HG03039 (cell line): ENCODE data around the gene SYT9.
A peak's percentile ranks its signal among the peaks of the same experiment; 100 is the strongest.

Source experiments
- ATAC-seq: cut with Tn5 transposase; IDR thresholded peaks from one replicate; pipeline ENCODE4 v1.9.1; 2021; ENCODE audit warnings: mild to moderate bottlenecking, moderate library complexity; ENCODE audit not compliant: unreplicated experiment

SYT9 gene

DNA sequence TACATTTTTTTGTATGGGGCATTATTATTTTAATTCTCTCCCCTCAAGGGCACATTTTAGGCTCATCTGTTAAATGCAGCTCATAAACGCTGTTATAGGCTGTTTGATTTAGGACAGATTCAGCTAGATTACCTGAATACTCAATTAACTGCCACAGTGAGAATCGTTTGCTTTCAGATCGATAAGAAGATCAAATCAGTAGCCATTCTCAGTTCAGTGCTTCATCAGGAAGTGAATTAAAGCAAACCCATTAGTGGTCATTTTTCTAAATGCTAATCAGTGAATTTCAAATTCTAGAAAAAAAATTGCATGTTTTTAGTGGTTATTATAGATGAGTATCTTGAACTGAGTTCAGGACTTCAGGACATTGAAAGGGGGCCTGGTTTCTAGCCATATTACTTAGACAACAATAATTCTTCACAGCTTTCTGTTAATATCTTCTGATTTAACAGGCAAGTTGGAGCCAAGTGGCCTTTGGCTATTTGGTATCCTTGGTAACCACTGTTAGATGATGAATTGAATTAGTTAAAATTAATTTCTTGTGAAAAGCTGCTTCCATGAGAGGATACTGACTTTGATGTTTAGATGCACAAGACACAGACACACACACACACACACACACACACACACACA is 18.6 kb downstream of the SYT9 start:
- no peak for ATAC-seq

DNA sequence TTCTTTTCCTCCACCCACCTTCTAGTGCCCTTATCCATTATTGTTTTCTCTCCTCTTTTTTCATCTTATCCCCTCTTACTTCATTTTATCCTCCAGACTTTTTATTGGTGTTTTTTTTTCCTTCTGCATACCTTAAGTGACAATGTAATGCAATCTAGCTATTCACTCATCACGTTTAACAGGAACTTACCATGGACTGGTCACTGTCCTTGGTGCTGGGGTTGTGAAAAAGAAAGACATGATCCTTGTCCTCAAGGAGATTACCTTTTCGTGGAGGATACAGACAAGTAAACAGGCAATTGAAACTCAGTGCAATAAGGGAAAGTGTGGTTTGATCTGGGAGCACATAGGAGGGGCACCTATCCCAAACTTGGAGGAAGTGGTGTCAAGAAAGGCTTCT is 20.7 kb downstream of the SYT9 start:
- no peak for ATAC-seq

DNA sequence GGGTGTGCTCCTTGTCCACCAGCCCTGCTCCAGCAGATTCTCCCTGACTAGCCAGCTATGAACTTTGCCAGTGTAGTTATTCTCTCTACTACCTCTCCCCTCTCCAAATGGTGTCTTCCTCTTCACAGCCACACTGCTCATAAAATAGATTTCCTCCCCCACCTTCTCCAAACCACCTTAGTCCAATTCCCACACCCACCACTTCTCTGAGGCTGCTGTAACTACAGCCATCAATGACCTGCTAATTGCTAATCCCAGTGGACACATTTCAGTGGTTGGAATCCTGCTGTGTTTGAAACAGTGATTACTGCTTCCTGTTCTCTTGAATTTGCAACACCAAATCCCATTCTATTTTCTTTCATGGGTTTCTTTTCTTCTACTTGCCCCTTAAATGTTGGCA is 23.4 kb downstream of the SYT9 start:
- no peak for ATAC-seq

DNA sequence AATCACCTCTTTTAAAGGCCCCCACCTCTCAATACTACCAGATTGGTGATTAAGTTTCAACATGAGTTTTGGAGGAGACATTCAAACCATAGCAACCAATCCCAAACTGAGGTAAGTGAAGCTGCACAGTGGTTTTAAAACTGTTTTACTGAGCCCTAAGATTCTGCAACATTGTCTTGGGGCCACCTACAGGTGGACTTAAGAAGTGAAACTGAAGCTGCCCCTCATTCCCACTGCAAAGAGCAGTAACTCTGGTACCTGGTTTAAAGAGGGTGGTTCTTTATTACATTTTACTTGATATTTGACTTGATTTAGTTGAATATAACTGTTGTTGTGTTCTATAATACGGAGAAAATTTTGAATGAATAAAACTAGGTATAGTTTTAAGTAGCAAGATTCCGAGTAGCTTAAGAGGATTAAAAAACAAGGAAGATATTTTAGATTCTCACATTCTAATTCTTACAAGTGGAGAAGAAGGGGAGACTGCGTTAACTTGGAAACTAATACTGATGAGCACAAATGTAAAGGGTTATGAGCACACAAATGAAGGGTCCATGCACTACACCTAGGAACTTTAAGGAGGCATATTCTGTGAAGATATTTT is 26.7 kb downstream of the SYT9 start:
- no peak for ATAC-seq

DNA sequence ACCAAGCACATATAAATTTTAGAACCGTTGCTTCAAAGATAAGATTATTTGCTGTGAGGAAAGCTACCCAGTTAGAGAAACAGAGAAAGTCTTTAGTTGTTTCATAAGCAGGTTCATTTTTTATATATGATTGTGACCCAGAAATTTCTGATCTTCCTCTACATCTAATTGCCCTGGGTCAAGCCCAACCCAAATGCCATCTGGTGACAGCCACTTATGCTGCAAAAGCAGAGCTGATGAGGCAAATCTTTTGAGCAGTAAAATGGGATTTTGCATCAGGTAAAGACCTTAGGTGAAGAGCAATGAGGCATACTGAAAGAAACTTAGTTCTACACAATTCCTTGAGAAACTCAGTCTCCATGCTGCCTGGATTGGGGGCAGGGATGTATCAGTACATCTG is 28.0 kb downstream of the SYT9 start:
- ATAC-seq = no peak

DNA sequence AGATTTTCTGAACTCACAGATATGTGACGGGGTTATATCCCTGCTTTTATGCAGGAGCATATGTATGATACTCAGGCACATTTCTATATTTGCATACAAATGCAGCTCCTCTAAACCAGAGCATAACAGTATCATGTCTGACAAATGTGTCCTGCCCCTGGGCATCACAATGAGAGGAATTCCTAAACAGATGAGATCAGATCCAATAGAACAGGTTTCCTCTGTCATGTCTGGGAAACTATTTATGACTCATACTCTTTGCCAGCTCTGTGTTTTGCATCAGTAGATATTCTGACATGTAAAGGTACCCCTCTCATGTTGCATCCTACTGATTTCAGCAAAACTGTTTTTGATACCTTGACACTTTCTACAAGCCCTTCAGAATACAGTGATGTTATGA is 29.4 kb downstream of the SYT9 start:
- ATAC-seq = no peak

DNA sequence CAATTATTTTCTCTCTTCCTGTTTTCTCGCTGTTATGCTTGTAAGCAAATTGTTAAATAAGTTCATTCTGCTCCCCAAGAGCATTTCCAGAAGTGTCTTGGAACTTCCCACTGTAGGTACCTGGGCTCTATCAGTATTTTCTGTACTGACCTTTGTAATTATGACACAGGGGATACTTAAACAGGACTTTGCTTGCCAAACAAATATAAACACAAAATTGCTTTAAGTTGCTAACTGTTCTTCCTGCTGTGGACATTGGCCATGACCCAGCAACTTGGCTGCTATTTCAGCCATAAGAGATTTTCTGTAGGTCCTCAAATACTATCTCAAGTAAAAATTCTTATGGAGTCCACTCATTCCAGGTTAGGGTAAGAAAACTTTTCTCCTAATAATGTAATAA is 30.1 kb downstream of the SYT9 start:
- no peak for ATAC-seq

DNA sequence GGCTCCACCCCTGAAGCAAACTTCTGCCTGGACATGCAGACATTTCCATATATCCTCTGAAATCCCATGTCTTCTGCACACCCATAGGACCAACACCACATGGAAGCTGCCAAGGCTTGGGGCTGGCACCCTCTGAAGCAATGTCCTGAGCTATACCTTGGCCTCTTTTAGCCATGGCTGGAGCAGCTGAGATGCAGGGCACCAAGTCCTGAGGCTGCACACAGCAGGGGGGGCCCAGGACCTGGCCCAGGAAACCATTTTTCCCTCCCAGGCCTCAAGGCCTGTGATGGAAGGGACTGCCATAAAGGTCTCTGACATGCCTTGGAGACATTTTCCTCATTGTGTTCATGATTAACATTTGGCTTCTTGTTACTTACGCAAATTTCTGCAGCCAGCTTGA is 34.5 kb downstream of the SYT9 start:
- no peak for ATAC-seq

DNA sequence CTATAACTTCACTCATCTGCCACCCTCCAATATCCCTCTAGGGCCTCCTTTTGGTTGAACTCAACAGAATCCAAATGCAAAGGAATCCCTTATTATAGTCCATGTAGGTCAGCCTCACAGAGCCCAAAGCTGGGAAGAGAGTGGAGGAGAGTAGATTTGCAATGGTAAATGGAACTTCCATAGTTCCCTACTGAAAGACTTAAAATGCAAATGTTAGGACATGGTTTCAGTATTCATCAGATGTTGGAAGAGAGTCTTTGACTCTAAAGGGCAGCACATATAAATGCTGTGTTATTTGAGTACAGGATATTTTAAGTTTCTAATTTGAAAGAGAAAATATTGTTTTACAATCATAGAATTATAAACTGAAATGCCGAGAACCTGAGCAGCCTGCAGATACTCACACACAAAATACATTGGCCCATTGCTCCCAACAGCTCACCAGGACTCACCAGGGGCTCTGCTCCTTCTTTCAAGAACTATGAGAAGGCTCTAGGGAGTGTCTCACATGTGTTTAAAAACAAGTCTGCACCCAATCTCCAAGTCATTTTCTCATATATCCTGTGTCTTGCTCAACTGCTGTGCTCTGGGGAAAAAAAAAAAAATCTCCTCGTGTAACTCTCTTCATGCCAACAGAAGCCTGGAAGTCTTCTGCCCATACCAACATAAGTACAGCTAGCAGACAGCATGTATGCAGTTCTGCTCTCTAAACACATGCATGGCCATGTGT is 39.6 kb downstream of the SYT9 start:
- ATAC-seq = no peak

DNA sequence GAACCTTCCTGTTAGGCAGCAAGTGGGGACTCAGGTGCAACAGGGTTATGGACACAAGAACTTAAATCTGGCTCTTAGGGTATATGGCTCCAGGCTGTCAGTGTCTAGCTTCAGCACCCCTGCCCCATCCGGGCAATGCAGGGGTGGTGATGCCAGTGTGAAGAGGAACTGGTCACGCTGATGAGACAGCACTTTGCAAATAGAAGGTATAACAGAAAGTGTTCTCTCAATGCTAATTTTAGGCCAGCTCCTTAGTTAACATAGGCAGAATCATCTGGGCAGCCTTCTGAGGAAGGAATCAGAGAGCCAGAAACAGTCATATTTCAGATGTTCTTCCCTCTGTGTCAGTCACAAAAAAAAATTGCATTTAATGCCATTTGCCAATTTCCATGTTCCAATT is 41.2 kb downstream of the SYT9 start:
- ATAC-seq = no peak

DNA sequence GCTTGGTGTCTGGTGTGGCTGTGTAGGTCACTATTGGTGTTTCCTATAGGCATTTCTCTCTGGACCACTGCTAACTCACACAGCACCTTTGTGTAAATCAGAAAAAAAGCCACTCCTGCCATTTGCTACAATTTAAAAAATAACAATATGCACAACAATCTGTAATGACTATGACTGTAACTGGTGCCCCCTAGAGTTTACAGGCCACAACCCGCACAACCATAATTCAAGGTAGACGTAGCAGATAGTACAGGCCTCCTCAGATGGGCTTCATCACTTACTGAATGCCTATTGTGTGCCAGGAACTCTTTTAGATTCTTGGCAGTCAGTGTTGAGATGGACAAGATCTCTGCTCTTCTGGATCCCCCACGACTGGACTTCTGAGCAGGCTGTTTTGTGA is 47.7 kb downstream of the SYT9 start:
- ATAC-seq = no peak

DNA sequence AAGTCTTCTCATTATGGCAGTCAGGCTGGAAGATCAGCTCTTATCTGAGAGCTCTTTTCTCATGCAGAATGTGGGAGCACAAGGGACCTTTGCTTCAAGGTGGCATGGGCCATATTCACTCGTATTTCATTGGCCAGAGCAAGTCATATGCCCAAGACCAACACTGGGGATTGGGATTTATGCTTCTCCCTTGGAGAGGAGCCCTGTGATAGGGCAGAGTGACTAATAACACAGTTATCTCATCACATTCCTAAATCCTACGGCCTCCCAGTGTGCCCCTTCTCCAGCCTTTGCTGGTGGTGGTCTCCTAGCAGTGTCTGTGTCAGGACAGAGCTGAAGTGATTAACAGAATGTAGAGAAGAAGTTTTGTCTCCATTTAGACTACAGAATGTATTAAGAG is 48.6 kb downstream of the SYT9 start:
- ATAC-seq = no peak

DNA sequence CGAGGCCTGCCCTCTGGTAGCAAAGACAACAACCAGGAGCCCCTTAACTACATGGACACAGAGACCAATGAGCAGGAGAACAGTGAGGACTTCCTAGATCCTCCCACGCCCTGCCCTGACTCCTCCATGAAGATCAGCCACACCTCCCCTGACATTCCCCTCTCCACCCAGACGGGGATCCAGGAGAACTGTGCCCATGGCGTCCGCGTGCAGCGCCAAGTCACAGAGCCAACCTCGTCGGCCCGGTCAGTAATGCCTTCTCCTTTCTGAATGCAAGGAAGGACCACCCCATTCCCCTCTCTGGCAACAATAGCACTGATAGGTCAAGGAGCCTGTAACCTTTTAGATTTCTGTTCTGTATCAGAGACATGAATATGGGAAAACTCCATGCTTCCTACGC is 51.4 kb downstream of the SYT9 start:
- ATAC-seq = no peak

DNA sequence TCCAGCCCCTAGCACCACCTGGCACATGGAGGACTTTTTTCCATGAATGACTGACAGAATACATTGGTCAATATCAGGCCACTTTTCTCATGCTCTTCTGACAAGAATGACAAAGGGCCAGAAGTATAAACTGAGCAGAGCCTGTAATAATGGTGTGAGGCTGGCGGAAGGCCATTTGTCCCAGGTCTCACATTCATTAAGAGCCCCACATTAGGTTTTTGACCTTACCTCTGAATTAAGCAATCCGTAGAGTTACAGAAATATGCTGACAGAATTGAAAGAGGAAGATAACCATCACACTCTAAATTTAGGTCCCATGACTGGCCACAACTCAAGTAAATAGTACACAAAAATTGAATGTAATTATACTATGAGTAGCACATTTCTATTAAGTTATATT is 55.2 kb downstream of the SYT9 start:
- no peak for ATAC-seq

DNA sequence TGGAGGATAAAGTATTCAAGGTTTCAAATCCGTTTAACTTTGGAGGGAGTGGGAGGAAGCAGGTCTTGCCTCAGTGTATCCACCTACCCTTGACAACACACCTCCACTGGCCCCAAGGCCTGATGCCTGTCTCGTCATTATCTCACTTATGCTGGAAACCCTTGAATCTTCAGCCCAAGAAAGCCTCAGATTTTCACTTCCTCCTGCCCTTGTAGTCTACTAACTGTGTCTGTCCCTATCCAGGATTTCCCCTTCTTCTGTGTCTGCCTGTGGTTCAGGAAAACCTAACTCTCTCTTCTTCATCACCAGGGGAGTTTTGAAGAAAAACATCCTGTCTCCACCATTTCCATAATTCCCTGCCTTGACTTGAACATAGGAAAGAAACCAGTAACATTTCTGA is 56.1 kb downstream of the SYT9 start:
- peak; percentile 56 for ATAC-seq

DNA sequence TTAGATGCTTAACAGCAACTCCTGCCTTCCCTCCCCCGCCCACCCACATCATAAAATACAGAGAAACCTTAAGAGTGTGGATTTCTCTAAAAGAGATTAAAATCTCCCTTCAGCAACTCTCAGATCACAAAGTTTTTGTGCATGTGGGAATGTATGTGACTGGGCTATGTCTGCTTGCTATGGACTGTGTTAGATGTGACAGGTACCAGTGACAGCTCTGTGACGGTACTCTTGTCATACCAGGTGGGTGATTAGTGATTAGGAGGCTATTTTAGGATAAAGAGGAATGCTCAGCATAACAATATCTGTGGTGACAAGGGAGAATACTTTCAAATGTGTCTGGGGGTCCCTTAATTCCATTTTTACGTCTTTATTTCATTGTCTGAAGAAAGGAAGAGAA is 60.2 kb downstream of the SYT9 start:
- ATAC-seq = no peak

DNA sequence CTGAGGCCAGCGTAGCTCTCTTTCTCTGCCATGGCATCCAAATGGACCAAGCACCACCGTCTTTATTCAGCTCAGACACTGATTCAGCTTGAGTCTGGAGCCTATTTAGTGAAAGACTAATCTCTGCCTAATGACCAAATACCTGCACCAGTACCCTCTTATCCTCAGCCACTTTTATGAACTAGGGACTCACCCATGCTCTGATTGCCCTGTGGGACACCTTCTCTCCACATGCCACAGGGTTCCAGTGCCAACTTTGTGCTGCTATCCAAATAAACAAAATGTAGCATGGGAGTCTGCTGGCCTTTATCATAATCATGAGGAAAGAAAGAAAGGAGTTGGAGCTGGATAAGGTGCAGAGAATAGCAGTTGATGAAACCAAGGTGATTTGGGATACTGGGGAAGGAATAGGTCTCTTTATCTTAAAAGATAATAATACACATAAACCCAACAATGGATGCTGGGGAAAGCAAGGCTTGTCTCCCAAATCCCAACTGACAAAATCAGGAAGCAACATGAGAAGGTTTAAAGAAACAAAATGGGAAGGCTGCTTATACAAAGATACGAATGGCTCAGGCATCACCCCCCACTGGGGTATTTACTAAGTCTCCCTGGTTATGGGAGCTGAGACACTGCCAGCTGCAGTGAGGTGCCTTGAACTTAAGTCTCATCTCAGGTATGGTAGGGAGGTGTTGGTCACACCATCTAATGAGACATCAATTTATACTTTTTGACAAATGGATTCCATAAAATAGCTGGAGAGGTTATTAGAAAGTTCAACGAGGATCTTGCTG is 63.3 kb downstream of the SYT9 start:
- no peak for ATAC-seq

DNA sequence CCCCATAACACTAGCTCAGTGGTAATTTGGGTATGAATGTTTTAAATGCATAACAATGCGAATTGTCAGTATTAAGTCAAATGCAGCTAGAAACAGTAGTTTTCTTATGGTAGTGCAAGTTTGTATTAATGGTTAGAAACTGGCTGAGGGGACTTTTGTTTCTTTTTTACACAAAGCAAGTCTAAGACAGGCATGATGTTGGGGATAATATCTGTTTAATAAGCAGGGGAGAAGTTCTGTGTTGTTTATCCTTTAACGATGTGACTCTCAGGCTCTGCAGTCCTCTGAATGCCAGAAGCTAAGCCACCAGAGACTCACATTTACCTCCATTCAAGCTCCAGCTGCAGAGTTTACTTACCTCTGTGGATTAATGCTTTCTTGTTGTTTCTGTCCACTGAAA is 67.8 kb downstream of the SYT9 start:
- ATAC-seq = no peak

DNA sequence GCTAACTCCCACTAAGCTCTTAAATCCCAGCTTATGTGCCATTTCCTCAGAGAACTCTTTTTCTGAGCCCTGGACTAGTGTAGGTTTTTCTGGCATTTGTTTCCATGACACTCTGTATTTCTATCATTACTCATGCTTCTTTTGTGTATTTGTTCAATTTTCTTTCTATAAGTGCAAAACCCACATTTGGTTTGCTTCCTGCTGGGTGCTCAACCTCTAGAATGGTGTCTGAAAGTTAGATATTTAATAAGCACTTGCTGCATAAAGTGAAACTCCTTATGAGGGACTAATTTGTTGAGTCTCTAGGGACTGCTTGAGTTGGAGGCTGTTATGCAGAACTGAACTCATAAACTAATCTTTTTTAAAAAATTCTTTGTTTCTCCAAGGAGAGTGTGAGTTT is 68.6 kb downstream of the SYT9 start:
- no peak for ATAC-seq

DNA sequence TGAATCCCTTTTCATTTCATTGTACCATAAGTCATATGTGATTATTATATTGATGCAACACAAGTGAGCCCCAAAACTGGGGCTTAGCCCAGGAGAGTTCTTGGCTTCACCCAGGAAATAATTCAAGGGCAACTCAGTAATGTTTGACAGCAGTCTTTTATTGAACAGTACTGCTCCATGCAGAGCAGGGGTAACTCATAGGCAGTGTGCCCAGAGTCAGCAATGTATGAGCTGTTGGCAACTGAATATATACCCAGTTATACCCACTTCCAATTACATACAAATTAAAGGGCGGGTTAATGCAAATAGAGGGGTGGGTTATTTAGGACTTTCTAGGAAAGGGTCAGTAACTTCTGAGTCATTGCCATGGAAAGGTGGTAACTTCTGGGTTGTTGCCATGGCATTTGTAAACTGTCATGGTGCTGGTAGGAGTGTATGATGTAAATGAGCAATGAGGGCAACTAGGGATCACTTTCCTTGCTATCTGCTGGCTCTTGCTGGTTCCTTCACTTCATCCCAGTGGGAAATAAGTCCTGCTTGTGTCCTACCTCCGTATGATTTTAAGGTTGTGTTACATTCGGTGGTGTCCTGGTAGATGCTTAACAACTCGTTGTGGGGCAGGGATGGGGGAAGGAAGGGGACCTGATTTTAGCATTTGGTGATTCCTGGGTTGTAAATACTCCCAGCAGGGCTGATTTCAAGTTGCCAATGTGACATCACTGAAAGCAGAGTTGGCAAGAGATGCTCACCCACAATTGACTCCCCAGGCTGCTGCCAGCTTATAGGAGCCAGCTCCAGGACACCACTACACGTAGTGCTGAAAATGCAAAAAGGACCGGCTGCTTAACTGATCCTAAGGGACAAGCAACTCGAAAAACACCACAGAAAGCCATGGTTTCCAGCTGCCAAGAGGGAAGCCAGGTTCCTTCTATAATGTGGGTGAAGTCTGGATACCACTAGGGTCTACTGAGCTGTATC is 70.1 kb downstream of the SYT9 start:
- ATAC-seq = no peak

DNA sequence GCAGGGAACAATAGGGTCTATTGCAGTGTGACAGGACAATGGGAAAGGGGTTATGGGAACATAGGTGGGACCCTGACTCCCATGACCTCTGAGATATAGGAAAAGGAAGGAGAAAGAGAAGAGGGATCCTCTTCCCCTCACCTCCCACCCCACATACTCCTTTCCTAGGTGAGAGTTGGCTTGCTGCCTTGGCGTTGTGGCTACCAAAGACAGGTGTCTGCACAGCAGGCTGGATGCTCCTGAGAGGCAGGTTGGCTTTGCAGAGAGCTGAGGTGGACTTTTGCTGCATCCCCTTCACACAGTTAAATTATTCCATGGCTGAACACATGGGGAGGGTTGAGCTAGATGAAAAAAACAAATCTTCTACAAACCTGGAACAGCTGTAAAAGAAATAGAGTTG is 80.7 kb downstream of the SYT9 start:
- no peak for ATAC-seq
